ENCODE results near the gene YTHDC2. TPM values are rescaled to one million over a fixed set of nuclear protein-coding genes. Genes with fewer than 3 reads are reported as not detected.
"Not testable (repeated sequence)": the region's sequence is repeated elsewhere in the genome, so short reads cannot be mapped to it uniquely, and the experiment has no call there.

Gene YTHDC2
- total and polyA plus RNA-seq, 10 of the 15 experiments (the other 5 are each of a cell fraction or from before 2014, with no cell fraction given) = 3.8 to 25.8 (median 16.4) TPM

GRCh38 chr5:113600255-113600905 lies 86.9 kb downstream of the YTHDC2 start (continued):
- TF ChIP-seq, protein P1, sequence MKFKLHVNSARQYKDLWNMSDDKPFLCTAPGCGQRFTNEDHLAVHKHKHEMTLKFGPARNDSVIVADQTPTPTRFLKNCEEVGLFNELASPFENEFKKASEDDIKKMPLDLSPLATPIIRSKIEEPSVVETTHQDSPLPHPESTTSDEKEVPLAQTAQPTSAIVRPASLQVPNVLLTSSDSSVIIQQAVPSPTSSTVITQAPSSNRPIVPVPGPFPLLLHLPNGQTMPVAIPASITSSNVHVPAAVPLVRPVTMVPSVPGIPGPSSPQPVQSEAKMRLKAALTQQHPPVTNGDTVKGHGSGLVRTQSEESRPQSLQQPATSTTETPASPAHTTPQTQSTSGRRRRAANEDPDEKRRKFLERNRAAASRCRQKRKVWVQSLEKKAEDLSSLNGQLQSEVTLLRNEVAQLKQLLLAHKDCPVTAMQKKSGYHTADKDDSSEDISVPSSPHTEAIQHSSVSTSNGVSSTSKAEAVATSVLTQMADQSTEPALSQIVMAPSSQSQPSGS (IDR thresholded peaks at IDR 0.05; ENCODE audit: low read length) = no peak
- TF ChIP-seq CEBPB (IDR thresholded peaks at IDR 0.05; ENCODE audit: borderline replicate concordance in 1 of 2, low read depth in 2 of 2, low read length in 2 of 2) = no peak
- no peak for TF ChIP-seq NR2C1 (IDR thresholded peaks at IDR 0.05)
- TF ChIP-seq USF2 (IDR thresholded peaks at IDR 0.05; ENCODE audit: borderline replicate concordance, low read depth, low read length) = no peak
- no peak for TF ChIP-seq HCFC1 (IDR thresholded peaks at IDR 0.05; ENCODE audit: low read length)
- TF ChIP-seq JUND (IDR thresholded peaks at IDR 0.05; ENCODE audit: low read depth, low read length) = no peak

DNA sequence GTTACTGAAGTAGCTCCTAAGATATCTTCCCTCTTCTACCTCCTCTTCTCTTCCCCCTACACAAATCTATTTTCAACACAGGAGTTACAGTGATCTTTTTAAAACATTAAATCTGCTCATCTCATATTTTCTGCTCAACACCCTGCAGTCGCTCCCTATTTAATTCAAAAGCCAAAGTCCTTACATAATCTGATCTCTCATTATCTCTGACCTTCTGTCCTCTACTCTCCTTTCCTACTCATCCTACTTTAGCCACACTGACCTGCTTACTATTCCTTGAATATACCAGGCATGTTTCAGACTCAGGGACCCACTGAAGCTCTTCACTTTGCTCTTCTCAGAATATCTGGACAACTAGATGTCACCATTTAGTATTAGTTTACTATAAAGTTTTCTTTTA lies 87.9 kb downstream of the YTHDC2 start:
- no peaks in the 10 kb centered on the region for H3K9me3 ChIP-seq (replicated peaks; ENCODE audit: control insufficient read depth, insufficient read depth, low read length)
- no peak for DNase-seq (ENCODE audit: low read depth, low spot score)
- in situ Hi-C loops (cut with MboI) = loop anchor here (10.0 kb wide), 1 partner anchor 1047 kb away; no protein-coding TSS in a partner anchor
- no peak overlapping the region for H3K9ac ChIP-seq (ENCODE audit: control insufficient read depth, insufficient read depth, low read length)
- H3K4me2 ChIP-seq (ENCODE audit: control insufficient read depth, insufficient read depth) = no peak overlapping the region
- SMC1A ChIA-PET (ENCODE audit: uncharacterized antibody, unreplicated experiment) = interaction anchor here (1.5 to 2.7 kb wide), 3 partner anchors 10 to 222 kb away, joined by 4 to 9 read pairs (median 9); no protein-coding TSS in a partner anchor
- no peak overlapping the region for H3K4me3 ChIP-seq
- no peak overlapping the region for H3K27ac ChIP-seq (ENCODE audit: control insufficient read depth, insufficient read depth)
- RAD21 ChIA-PET (ENCODE audit: unreplicated experiment) = interaction anchor here (2.5 kb wide), 2 partner anchors 11 to 605 kb away, joined by 6 to 7 read pairs; no protein-coding TSS in a partner anchor
- TF ChIP-seq PAX8 (IDR thresholded peaks at IDR 0.05) = no peak
- no peak overlapping the region for H2AFZ ChIP-seq (ENCODE audit: control insufficient read depth, low read depth, low read length)
- H3K79me2 ChIP-seq (ENCODE audit: control insufficient read depth, insufficient read depth, low read length) = no peaks in the 10 kb centered on the region
- POLR2A ChIA-PET = no interaction called here
- no peaks in the 10 kb centered on the region for H3K27me3 ChIP-seq (replicated peaks in 1 of 2; ENCODE audit: control insufficient read depth in 2 of 2, insufficient read depth in 2 of 2, low read length in 1 of 2)
- BruUV-seq (replicated peaks) = no TSS peak
- H4K20me1 ChIP-seq (ENCODE audit: control insufficient read depth, insufficient read depth) = no peaks in the 10 kb centered on the region
- H3K36me3 ChIP-seq (ENCODE audit: control insufficient read depth in 2 of 2, insufficient read depth in 2 of 2, low read length in 1 of 2) = no peaks in the 10 kb centered on the region
- CTCF ChIA-PET = interaction anchor here (2.7 kb wide), 1 partner anchor 606 kb away, joined by 11 read pairs; no protein-coding TSS in a partner anchor
- FAIRE-seq = no peak
- H3K4me1 ChIP-seq (ENCODE audit: control insufficient read depth, insufficient read depth, low read length) = no peaks in the 10 kb centered on the region
- intact Hi-C loops (cut with micrococcal nuclease; ENCODE audit: unreplicated experiment) = loop anchor here (10.0 kb wide), 2 partner anchors 1047 to 1427 kb away; no protein-coding TSS in a partner anchor
- ATAC-seq = no peak
- WGBS (ENCODE audit: insufficient coverage, insufficient replicate concordance, low lambda C conversion rate, missing lambda C conversion rate) = 95% methylated on average over 1 of the region's 1 CpG

DNA sequence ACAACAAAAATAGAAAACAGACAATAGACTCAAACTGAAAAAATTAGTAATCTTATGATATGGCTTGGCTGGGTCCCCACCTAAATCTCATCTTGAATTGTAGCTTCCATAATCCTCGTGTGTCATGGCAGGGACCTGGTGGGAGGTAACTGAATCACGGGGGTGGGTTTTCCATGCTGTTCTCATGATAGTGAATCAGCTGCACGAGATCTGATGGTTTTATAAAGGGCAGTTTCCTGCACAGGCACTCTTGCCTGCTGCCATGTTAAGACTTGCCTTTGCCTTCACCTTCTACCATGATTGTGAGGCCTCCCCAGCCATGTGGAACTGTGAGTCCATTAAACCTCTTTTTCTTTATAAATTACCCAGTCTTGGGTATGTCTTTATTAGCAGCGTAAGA lies 89.8 kb downstream of the YTHDC2 start:
- ATAC-seq; DNase-seq (ENCODE audit: low read depth, low spot score); H3K79me2 ChIP-seq (ENCODE audit: control insufficient read depth, insufficient read depth, low read length); H4K20me1 ChIP-seq (ENCODE audit: control insufficient read depth, insufficient read depth); H3K4me3 ChIP-seq; H2AFZ ChIP-seq (ENCODE audit: control insufficient read depth, low read depth, low read length); H3K4me1 ChIP-seq (ENCODE audit: control insufficient read depth, insufficient read depth, low read length); BruUV-seq (replicated peaks); H3K9ac ChIP-seq (ENCODE audit: control insufficient read depth, insufficient read depth, low read length); H3K4me2 ChIP-seq (ENCODE audit: control insufficient read depth, insufficient read depth); H3K27ac ChIP-seq (ENCODE audit: control insufficient read depth, insufficient read depth); POLR2A ChIA-PET; FAIRE-seq; H3K9me3 ChIP-seq (replicated peaks; ENCODE audit: control insufficient read depth, insufficient read depth, low read length); H3K36me3 ChIP-seq (ENCODE audit: control insufficient read depth in 2 of 2, insufficient read depth in 2 of 2, low read length in 1 of 2); H3K27me3 ChIP-seq (replicated peaks in 1 of 2; ENCODE audit: control insufficient read depth in 2 of 2, insufficient read depth in 2 of 2, low read length in 1 of 2): not testable (repeated sequence)
- 52% methylated on average over 4 of the region's 4 CpGs for WGBS (ENCODE audit: insufficient coverage, insufficient replicate concordance, low lambda C conversion rate, missing lambda C conversion rate)
- ChIA-PET RAD21 (ENCODE audit: unreplicated experiment) (interaction anchor here (1.5 to 3.4 kb wide), 4 partner anchors 8 to 607 kb away, joined by 5 to 23 read pairs (median 6); no protein-coding TSS in a partner anchor), CTCF (interaction anchor here (0.6 to 5.5 kb wide), 13 partner anchors 8 to 1109 kb away, joined by 3 to 57 read pairs (median 3); no protein-coding TSS in a partner anchor), SMC1A (ENCODE audit: uncharacterized antibody, unreplicated experiment) (interaction anchor here (0.7 to 2.7 kb wide), 11 partner anchors 9 to 846 kb away, joined by 3 to 10 read pairs (median 3); no protein-coding TSS in a partner anchor)
- intact Hi-C loops (cut with micrococcal nuclease; ENCODE audit: unreplicated experiment) (loop anchor here (10.0 kb wide), 2 partner anchors 1048 to 1428 kb away; no protein-coding TSS in a partner anchor), in situ Hi-C loops (cut with MboI) (loop anchor here (10.0 kb wide), 1 partner anchor 1048 kb away; no protein-coding TSS in a partner anchor)
